ENCODE results near the gene ATG2B. TPM values are rescaled to one million over a fixed set of nuclear protein-coding genes. Genes with fewer than 3 reads are reported as not detected.

ATG2B gene
- total and polyA plus RNA-seq, 3 donors from 2014 or later: 42.7 to 74.9 (median 44.8) TPM

DNA sequence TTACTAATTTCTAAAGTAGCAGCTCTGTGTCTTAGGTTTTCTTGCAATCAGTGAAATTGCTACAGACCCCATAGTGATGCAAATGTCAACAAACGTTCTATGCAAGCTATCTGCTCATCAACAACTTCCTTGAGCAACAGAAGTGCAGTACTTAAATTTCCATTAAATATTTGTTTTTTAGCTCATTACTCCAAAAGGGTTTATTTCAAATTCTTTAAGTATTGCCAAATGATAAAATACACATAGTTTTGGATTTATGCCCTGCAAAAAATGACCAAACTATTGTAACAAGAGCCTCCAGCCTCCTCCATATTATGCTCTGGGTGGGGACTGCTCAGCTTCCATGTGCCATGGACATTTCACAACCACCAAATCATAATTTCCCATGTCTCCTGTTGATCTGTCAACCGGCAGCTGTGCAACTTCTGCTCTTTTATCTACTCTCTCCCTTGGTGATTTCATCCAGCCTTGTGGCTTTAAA lies 102.8 kb downstream of the ATG2B start:
- TF ChIP-seq, protein P1, sequence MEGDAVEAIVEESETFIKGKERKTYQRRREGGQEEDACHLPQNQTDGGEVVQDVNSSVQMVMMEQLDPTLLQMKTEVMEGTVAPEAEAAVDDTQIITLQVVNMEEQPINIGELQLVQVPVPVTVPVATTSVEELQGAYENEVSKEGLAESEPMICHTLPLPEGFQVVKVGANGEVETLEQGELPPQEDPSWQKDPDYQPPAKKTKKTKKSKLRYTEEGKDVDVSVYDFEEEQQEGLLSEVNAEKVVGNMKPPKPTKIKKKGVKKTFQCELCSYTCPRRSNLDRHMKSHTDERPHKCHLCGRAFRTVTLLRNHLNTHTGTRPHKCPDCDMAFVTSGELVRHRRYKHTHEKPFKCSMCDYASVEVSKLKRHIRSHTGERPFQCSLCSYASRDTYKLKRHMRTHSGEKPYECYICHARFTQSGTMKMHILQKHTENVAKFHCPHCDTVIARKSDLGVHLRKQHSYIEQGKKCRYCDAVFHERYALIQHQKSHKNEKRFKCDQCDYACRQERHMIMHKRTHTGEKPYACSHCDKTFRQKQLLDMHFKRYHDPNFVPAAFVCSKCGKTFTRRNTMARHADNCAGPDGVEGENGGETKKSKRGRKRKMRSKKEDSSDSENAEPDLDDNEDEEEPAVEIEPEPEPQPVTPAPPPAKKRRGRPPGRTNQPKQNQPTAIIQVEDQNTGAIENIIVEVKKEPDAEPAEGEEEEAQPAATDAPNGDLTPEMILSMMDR (IDR thresholded peaks at IDR 0.05): no peak
- no peak for TF ChIP-seq POLR2A (IDR thresholded peaks at IDR 0.05)
- WGBS, 2 donors: 61 to 63% methylated on average over 2 of the region's 2 CpGs
- no peaks in the 10 kb centered on the region for H3K27me3 ChIP-seq

DNA sequence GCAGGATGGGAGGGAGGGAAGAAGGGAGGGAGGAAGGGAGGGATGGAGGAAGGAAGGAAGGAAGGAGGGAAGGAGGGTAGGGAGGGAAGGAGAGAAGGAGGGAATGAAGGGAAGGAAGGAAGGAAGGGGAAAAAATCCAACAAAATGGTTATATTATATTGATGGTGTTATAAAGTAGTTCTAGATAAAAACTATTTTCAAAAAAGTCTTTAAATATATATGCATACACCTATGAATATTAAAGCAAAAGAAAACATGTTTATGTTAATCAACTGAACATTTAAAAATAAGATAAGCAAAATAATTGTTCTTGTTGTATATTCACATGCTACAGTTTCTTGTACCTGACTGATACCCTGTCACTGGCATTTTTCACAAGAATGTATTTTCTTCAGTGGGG lies 105.2 kb downstream of the ATG2B start:
- DNase-seq: no peak
- intact Hi-C loops (cut with DNase I; ENCODE audit: low total_unique reads): no loop called here
- no peaks in the 10 kb centered on the region for H3K36me3 ChIP-seq (ENCODE audit: low read depth, missing control alignments)
- H3K9me3 ChIP-seq: no peaks in the 10 kb centered on the region
- H3K4me3 ChIP-seq: no peak overlapping the region
- TF ChIP-seq, protein P1 (IDR thresholded peaks at IDR 0.05): no peak
- TF ChIP-seq POLR2A (IDR thresholded peaks at IDR 0.05): no peak
- H3K27me3 ChIP-seq: no peaks in the 10 kb centered on the region
- no peaks in the 10 kb centered on the region for H3K4me1 ChIP-seq
- H3K27ac ChIP-seq: no peak overlapping the region

More for the DNA sequence above, 102.8 kb downstream of the ATG2B start:
- H3K4me1 ChIP-seq: no peaks in the 10 kb centered on the region
- DNase-seq: no peak
- no peaks in the 10 kb centered on the region for H3K9me3 ChIP-seq
- intact Hi-C loops (cut with DNase I; ENCODE audit: low total_unique reads): no loop called here
- H3K4me3 ChIP-seq: no peak overlapping the region
- no peaks in the 10 kb centered on the region for H3K36me3 ChIP-seq (ENCODE audit: low read depth, missing control alignments)
- no peak overlapping the region for H3K27ac ChIP-seq

DNA sequence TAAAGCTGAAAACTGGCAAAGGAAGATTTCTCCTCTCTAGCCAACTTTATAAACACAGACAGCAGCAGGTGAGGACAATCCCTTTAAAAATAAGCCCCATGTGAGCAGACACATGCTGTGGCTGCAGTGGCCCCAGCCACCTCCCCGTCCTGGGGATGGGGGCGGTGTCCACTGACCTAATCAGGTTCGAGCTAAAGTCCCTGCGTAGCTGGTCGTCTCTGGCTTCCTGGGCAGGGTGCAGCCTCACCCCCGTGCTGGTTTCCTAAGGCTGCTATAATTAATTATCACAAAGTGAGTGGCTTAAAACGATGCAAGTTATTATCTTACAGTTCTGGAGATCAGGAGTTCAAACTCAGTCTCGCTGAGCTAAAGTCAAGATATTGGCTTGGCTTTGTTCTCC lies 106.1 kb downstream of the ATG2B start:
- 63 to 66% methylated on average over 8 of the region's 8 CpGs for WGBS, 2 donors
- Histone ChIP-seq H3K4me1 (no peaks in the 10 kb centered on the region), H3K4me3 (no peak overlapping the region), H3K27me3 (no peaks in the 10 kb centered on the region), H3K27ac (no peak overlapping the region), H3K9me3 (no peaks in the 10 kb centered on the region), H3K36me3 (ENCODE audit: low read depth, missing control alignments) (no peaks in the 10 kb centered on the region)
- TF ChIP-seq, protein P1 (IDR thresholded peaks at IDR 0.05): no peak
- TF ChIP-seq POLR2A (IDR thresholded peaks at IDR 0.05): no peak
- intact Hi-C loops (cut with DNase I; ENCODE audit: low total_unique reads): no loop called here
- no peak for DNase-seq

DNA sequence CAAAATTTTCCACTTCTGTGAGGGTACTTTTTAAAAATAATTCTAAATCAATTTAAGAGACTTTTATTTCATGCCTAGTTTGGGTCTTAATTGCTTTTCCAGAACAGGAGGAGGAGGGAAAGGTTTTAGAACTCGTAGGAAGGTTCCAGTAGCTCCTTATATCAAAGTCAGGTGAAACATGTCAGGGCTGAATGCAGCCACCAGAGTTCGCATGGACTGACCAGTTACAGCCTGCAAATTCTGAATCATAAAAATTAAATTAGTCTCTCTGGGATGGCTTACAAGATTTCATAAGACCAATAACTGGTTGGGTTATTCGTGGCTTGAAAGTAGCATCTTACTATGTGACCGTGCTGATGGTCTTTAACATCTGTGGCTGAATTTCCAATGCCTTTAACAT lies 106.7 kb downstream of the ATG2B start:
- WGBS, 2 donors: 77 to 78% methylated on average over 4 of the region's 4 CpGs
- Histone ChIP-seq H3K4me1 (no peaks in the 10 kb centered on the region), H3K9me3 (no peaks in the 10 kb centered on the region), H3K36me3 (ENCODE audit: low read depth, missing control alignments) (no peaks in the 10 kb centered on the region), H3K27ac (no peak overlapping the region), H3K27me3 (no peaks in the 10 kb centered on the region), H3K4me3 (no peak overlapping the region)
- intact Hi-C loops (cut with DNase I; ENCODE audit: low total_unique reads): no loop called here
- no peak for DNase-seq
- TF ChIP-seq, protein P1 (IDR thresholded peaks at IDR 0.05): no peak
- TF ChIP-seq POLR2A (IDR thresholded peaks at IDR 0.05): no peak
